Lung (tissue), 12 donors: ENCODE data around the gene COQ4. TPM values are rescaled to one million over a fixed set of nuclear protein-coding genes. Genes with fewer than 3 reads are reported as not detected.
A peak's percentile ranks its signal among the peaks of the same experiment; 100 is the strongest.

Experiments used
- ATAC-seq: fragments of 200-7000 bp; cut with Tn5 transposase; one replicate; pipeline ENCODE4 v1.9.1; 2020; ENCODE audit warnings: moderate number of reproducible peaks; ENCODE audit not compliant: insufficient read depth, low FRiP score
- DNase-seq, 3 donors: peaks; one replicate each; pipeline ENCODE4 v3.0.0-alpha.2; 2013 to 2017
- H3K27ac ChIP-seq, 2 donors: one replicate each; pipeline ENCODE4 v1.5.1; 2013; ENCODE audit warnings: mild to moderate bottlenecking in 2 of 2, moderate library complexity in 2 of 2, control low read depth in 1 of 2, inconsistent platforms in 1 of 2, low read depth in 1 of 2, low read length in 1 of 2
- H3K27me3 ChIP-seq, 3 donors: one replicate each; pipeline ENCODE4 v1.5.1; 2013; ENCODE audit warnings: low read length in 2 of 3; ENCODE audit not compliant: control insufficient read depth in 3 of 3, insufficient read depth in 3 of 3
- H3K36me3 ChIP-seq, 4 donors: one replicate each; pipeline ENCODE4 v1.5.1; 2013; ENCODE audit warnings: low read length in 4 of 4, mild to moderate bottlenecking in 1 of 4, moderate library complexity in 1 of 4; ENCODE audit not compliant: control insufficient read depth in 4 of 4, insufficient read depth in 4 of 4
- H3K4me1 ChIP-seq, 5 donors: one replicate each; pipeline ENCODE4 v1.5.1; 2013; ENCODE audit warnings: low read length in 5 of 5, mild to moderate bottlenecking in 2 of 5, moderate library complexity in 1 of 5; ENCODE audit not compliant: control insufficient read depth in 5 of 5, insufficient read depth in 5 of 5
- H3K4me3 ChIP-seq: one replicate; pipeline ENCODE4 v1.5.1; 2013; ENCODE audit warnings: mild to moderate bottlenecking, control low read depth, moderate library complexity
- H3K9ac ChIP-seq, 2 donors: one replicate each; pipeline ENCODE4 v1.5.1; 2013; ENCODE audit warnings: low read length in 2 of 2, control low read depth in 1 of 2; ENCODE audit not compliant: insufficient read depth in 1 of 2
- H3K9me3 ChIP-seq, 4 donors: one replicate each; pipeline ENCODE4 v1.5.1; 2013; ENCODE audit warnings: low read length in 3 of 4, mild to moderate bottlenecking in 1 of 4, moderate library complexity in 1 of 4; ENCODE audit not compliant: control insufficient read depth in 4 of 4, insufficient read depth in 3 of 4
- WGBS, 2 donors: extraction: QIAGEN DNeasy Blood & Tissue Kit; methylation state at CpG; one replicate each; pipeline ENCODE4 v1.1.7; 2013; 5-methylcytosine and 5-hydroxymethylcytosine counted together
- polyA plus RNA-seq, 2 donors: library from polyadenylated mRNA; stranded (reverse); fragments of 200-250 nt; gene quantifications; one replicate each; pipeline ENCODE4 v1.2.1, GENCODE V29; 2013
- total RNA-seq, 2 donors: library from RNA; depleted of rRNA in 1 of 2; stranded (reverse); fragments of >200 nt in 1 of 2; gene quantifications; one replicate each; pipeline ENCODE4 v1.2.1, GENCODE V29; 2014 to 2021
- TF ChIP-seq, protein P1 (sequence below): IDR thresholded peaks from 2 replicates; pipeline ENCODE4 v1.5.1; 2012; ENCODE audit warnings: mild to moderate bottlenecking; ENCODE audit errors: control extremely low read depth, extremely low read depth
- donor health status: control.
- donor health status: control.
- donor health status: Bipolar disorder and iron deficiency.
- donor health status: healthy.
- donor health status: DM: yes; HTN: yes; CAD: no.

Gene COQ4
- total and polyA plus RNA-seq, 4 donors: 32.4 to 63.8 (median 49.1) TPM

DNA sequence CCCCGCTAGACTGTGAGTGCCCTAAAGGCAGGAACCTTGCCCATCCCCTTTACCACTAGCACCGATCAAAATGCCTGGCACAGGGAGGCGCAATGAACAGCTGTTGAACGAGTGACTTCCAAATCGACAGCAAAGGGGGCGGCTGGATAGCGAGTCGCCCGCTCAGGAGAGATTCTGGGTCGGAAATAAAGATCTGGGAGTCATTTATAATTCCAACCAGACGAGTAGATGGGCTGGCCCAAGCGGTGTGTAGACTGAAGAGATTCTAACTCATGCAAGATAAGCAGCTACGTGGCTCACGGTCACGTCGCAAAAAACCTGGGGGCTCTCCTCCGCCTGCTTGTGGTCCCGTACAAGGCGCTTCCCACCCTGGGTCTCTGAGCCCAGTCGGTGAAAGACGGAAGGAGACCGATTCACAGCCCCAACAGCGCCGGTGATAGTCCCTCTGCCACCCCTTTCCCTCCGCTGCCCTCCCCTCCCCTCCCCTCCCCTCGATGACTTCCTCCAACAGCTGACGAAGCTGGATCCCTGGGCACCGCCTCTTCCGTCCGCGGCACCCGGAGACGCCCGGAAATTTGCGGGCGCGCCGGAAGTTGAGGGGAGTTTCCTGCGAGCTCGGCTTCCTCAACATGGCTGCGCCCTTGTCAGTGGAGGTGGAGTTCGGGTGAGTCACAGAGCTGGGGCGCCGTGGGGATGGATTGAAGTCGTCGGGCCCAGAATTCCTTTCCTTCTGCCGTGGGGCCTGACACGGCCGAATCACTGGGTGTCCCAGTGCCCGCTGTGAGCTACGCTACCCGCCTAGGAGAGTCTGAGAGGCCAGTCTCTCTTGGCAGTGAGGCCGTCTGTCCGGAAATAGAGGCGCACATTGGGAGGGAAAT is 48.4 kb downstream of the COQ4 start, which contains the start of gene URM1:
Gene URM1, plus strand, starts transcription at position 623 of the 878 bp plus-strand sequence. Its CDS starts 7 bp downstream, at position 630.
- WGBS, 2 donors: 0% methylated on average over 51 to 55 of the region's 55 CpGs
- peak within 1 kb of the TSS; percentile 91 for H3K27ac ChIP-seq
- TF ChIP-seq, protein P1, sequence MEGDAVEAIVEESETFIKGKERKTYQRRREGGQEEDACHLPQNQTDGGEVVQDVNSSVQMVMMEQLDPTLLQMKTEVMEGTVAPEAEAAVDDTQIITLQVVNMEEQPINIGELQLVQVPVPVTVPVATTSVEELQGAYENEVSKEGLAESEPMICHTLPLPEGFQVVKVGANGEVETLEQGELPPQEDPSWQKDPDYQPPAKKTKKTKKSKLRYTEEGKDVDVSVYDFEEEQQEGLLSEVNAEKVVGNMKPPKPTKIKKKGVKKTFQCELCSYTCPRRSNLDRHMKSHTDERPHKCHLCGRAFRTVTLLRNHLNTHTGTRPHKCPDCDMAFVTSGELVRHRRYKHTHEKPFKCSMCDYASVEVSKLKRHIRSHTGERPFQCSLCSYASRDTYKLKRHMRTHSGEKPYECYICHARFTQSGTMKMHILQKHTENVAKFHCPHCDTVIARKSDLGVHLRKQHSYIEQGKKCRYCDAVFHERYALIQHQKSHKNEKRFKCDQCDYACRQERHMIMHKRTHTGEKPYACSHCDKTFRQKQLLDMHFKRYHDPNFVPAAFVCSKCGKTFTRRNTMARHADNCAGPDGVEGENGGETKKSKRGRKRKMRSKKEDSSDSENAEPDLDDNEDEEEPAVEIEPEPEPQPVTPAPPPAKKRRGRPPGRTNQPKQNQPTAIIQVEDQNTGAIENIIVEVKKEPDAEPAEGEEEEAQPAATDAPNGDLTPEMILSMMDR: no peak
- H3K4me1 ChIP-seq: peaks cover 7 to 14% (median 12%) of the 10 kb centered on the region in 5 donors
- H3K9me3 ChIP-seq: no peaks in the 10 kb centered on the region
- H3K4me3 ChIP-seq: peak within 1 kb of the TSS; percentile 96
- H3K36me3 ChIP-seq: peaks cover 0 to 15% (median 6%) of the 10 kb centered on the region in 4 donors
- peak within 1 kb of the TSS; percentile 69 to 93 for H3K9ac ChIP-seq
- ATAC-seq (peak; percentile 96), DNase-seq (peak; percentile 97 to 98 (median 98))
- H3K27me3 ChIP-seq: no peaks in the 10 kb centered on the region

DNA sequence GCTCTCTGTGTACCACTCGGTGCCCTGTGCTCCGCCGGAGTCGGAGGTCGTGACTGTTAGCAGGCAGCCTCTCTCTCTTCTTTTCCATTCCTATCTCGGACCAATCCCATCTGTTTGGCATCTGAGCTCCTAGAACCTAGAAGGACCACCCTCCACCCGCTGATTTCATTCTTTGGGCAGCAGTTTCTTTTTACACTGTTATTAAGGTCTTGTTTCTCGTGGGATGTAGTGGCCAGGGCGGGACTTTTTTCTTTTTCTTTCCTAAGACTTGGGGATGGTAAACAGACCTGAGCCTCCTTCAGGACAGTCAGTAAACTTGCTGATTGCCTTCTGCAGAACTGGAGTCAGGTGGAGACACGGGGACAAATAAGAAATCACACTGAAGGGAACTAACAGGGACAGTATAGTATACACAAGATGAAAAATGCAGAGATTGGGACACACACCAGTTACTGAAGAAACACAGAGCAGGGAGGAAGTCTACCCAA is 49.0 kb downstream of the COQ4 start:
- Histone ChIP-seq H3K27ac (peak overlapping the region; percentile 91), H3K9ac (peak overlapping the region; percentile 53 to 88), H3K4me3 (peak overlapping the region; percentile 96), H3K27me3 (no peaks in the 10 kb centered on the region), H3K9me3 (no peaks in the 10 kb centered on the region), H3K4me1 (peaks cover 7 to 14% (median 12%) of the 10 kb centered on the region in 5 donors), H3K36me3 (peaks cover 0 to 15% (median 6%) of the 10 kb centered on the region in 4 donors)
- ATAC-seq: no peak
- no peak for DNase-seq
- WGBS, 2 donors: 0 to 2% methylated on average over 10 of the region's 10 CpGs
- TF ChIP-seq, protein P1: no peak

DNA sequence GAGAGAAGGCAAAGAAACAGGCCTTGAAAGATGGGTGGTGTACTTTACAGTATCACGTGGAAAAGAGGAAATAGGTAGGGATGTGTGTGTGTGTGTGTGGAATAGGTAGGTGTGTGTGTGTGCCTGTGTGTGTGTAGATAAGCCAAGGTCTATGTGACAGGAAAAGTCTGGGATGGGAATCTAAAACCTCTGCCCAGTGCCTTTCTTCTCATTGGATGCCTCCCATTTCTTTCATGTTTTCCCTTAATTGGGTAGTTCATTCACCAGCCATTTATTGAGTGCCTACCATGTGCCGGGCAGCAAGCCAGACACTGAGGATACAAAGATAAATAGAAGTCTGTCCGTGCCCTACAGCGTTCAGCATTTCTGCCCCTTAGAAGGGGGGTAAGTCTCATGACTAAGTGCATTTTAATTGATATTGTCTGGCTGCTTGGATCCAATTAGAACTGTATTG is 49.6 kb downstream of the COQ4 start:
- ATAC-seq (no peak), DNase-seq (no peak)
- WGBS, 2 donors: 25 to 26% methylated on average over 4 of the region's 4 CpGs
- peak overlapping the region in 1 of 2 donors; percentile 88 for H3K9ac ChIP-seq
- H3K9me3 ChIP-seq: no peaks in the 10 kb centered on the region
- TF ChIP-seq, protein P1: no peak
- H3K36me3 ChIP-seq: peaks cover 0 to 15% (median 6%) of the 10 kb centered on the region in 4 donors
- H3K27ac ChIP-seq: peak overlapping the region in 1 of 2 donors; percentile 91
- H3K4me1 ChIP-seq: peaks cover 7 to 14% (median 12%) of the 10 kb centered on the region in 5 donors
- no peaks in the 10 kb centered on the region for H3K27me3 ChIP-seq
- H3K4me3 ChIP-seq: peak overlapping the region; percentile 96
